Activated naive CD4-positive, alpha-beta T cell treated with anti-CD3 and anti-CD28 coated beads, Interleukin-2, amount 10 ng/mL, durations not matched to agents 7 days and 5 days (primary cell): ENCODE results near the gene ZHX3.

Source experiments
- CTCF ChIA-PET: fragments of 350-600 bp; sonication (Branson Sonifier 250); formaldehyde crosslinking; loops from one replicate; lab custom pipeline; 2021; ENCODE audit warnings: antibody characterized with exemption; lab: Charles Lee
- DNase-seq: peaks from one replicate; pipeline ENCODE4 v3.0.0-alpha.2; 2020
- H3K27ac Mint-ChIP-seq: one replicate; pipeline ENCODE4 v1.8.0; 2021; ENCODE audit warnings: mild to moderate bottlenecking, moderate library complexity, mixed read lengths
- H3K27me3 Mint-ChIP-seq: one replicate; pipeline ENCODE4 v1.8.0; 2021; ENCODE audit warnings: mild to moderate bottlenecking, mixed read lengths
- H3K36me3 Mint-ChIP-seq: one replicate; pipeline ENCODE4 v1.8.0; 2021; ENCODE audit warnings: mixed read lengths
- H3K4me1 Mint-ChIP-seq: one replicate; pipeline ENCODE4 v1.8.0; 2021; ENCODE audit warnings: mixed read lengths
- H3K4me3 Mint-ChIP-seq: one replicate; pipeline ENCODE4 v1.8.0; 2021; ENCODE audit warnings: mild to moderate bottlenecking, moderate library complexity, mixed read lengths
- H3K9me3 Mint-ChIP-seq: one replicate; pipeline ENCODE4 v1.8.0; 2021; ENCODE audit warnings: mixed read lengths

The ZHX3 gene

DNA sequence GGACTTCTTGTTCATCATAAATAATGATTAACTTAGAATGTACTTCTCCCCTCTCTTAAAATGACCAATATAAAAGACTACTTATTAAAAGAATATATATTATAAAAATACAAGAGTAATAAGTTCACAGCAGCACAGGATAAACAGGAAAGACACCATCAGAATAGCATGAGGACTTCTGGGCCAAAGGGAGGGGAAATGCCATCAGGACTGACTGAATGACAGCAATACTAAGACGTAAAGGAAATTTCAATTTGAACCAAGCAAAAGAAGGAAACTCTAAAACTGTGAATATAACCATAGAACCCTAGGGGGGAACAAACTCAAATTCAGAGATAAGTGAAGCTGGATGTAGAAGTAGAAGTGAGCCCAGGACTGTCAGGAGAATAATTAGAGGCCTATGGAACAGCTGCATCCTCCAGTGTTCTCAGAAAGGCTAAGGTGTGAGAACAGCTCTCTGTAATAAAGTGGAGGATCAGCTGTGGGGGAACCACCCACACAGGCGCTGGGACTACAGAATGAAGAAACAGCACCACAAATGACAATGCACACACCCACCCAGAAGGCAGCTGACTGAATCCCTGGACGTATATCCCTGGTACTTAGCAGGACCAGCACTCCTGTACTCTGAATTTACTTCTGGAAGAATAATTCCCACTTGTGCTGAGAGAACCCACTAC is 37.8 kb downstream of the ZHX3 start:
- no peak overlapping the region for H3K4me3 Mint-ChIP-seq
- no peaks in the 10 kb centered on the region for H3K36me3 Mint-ChIP-seq
- CTCF ChIA-PET, result no interaction called here
- DNase-seq, result no peak
- H3K4me1 Mint-ChIP-seq, result no peaks in the 10 kb centered on the region
- H3K27ac Mint-ChIP-seq, result no peak overlapping the region
- no peaks in the 10 kb centered on the region for H3K27me3 Mint-ChIP-seq
- no peaks in the 10 kb centered on the region for H3K9me3 Mint-ChIP-seq

DNA sequence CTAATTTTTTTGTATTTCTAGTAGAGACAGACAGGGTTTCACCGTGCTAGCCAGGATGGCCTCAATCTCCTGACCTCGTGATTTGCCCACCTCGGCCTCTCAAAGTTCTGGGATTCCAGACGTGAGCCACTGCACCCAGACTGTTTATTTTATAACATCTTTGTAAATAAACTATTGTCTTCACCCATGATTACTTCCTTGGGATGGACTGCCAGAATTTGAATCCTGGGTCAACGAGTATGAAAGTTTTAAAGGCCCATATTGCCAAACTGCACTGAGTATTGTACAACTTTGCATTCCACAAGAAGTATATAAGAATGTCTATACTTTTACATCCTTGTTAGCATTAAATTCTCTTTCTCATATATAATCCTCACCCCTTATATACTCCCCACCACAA is 38.6 kb downstream of the ZHX3 start:
- H3K36me3 Mint-ChIP-seq, result no peaks in the 10 kb centered on the region
- CTCF ChIA-PET, result no interaction called here
- no peak for DNase-seq
- no peak overlapping the region for H3K27ac Mint-ChIP-seq
- no peaks in the 10 kb centered on the region for H3K4me1 Mint-ChIP-seq
- no peaks in the 10 kb centered on the region for H3K27me3 Mint-ChIP-seq
- H3K4me3 Mint-ChIP-seq, result no peak overlapping the region
- no peaks in the 10 kb centered on the region for H3K9me3 Mint-ChIP-seq

DNA sequence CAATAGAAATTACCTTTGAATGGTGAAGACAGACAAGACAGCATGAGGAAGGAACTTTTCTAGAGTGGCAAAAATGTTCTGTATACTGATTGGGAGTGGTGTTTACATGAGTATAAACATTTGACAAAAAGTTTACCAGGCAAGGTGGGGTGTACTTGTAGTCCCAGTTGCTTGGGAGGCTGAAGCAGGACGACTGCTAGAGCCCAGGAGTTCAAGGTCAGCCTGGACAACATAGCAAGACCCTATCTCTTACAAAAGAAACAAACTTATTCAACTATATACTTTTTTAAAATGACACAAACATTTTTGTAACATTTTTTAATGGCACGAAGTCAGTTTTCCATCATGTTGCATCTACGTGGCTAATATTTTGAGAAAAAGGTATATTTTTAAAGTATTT is 40.5 kb downstream of the ZHX3 start:
- Mint-ChIP-seq H3K27me3 (no peaks in the 10 kb centered on the region), H3K4me1 (no peaks in the 10 kb centered on the region), H3K36me3 (no peaks in the 10 kb centered on the region), H3K9me3 (no peaks in the 10 kb centered on the region), H3K4me3 (no peak overlapping the region), H3K27ac (no peak overlapping the region)
- CTCF ChIA-PET, result no interaction called here
- DNase-seq, result no peak

DNA sequence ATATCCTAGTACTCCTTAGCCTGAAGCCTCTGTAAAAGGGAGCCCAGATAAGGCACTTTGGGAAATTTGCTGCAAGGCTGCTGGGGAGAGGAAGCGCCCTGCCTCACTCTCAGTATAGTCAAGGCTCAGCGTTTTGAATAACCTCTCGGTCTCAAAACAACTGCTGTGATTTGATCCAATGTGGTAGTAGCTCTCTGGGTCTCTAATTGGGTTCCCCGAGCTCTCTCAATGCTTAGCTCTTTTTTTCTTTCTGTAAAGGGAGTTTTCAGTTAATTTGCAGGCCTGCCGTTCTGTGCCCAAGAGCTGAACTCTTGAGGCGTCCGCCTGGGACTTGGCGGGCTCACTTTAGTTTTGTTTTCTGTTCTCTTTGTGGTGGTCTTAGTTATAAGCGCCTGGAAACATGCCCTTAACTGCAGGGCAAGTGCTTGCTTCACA is 41.2 kb downstream of the ZHX3 start:
- H3K4me3 Mint-ChIP-seq, result no peak overlapping the region
- H3K27ac Mint-ChIP-seq, result no peak overlapping the region
- H3K4me1 Mint-ChIP-seq, result no peaks in the 10 kb centered on the region
- H3K9me3 Mint-ChIP-seq, result no peaks in the 10 kb centered on the region
- H3K36me3 Mint-ChIP-seq, result no peaks in the 10 kb centered on the region
- DNase-seq, result no peak
- no peaks in the 10 kb centered on the region for H3K27me3 Mint-ChIP-seq
- CTCF ChIA-PET, result no interaction called here

DNA sequence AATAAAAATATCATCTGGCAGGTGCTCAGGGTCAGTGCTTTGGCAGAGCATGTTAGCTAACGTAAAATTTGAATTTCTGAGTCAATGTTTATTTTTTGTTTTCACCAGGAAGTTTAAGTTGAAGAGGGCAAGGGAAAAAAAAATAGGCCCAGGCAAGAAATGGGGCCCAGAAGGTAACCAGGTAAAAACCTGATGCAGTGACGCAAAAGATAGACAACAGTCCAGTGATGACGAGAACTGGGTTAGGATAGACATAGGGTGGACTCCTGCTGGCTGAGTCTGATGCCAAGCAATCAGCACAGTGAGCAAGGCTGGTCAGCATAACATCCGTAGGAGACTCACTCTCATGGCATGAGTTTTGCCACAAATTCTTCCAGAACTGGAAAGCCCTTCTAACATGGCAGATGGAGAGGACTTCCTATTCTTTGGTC is 42.2 kb downstream of the ZHX3 start:
- Mint-ChIP-seq H3K4me1 (no peaks in the 10 kb centered on the region), H3K9me3 (no peaks in the 10 kb centered on the region), H3K27ac (no peak overlapping the region), H3K27me3 (no peaks in the 10 kb centered on the region), H3K36me3 (no peaks in the 10 kb centered on the region), H3K4me3 (no peak overlapping the region)
- DNase-seq, result no peak
- CTCF ChIA-PET, result no interaction called here

DNA sequence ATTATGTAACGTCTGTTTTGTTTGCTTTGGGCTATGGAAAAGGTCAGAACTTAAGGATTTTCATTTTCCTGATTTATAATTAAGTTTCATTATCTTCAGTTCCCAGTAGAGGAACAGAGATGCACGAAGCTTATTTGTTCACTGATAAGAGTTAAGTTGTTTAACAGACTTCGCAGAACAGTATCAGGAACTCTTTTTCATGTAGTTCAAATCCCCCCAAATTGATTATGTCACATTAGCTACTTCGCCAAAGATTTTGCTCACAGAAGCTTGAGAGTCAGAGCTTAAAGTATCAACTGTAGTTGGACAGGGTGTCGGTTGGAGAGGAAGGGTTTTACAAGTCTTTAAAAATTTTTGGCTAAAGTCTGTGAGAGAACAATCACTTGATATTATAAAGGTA is 43.4 kb downstream of the ZHX3 start:
- Mint-ChIP-seq H3K27me3 (no peaks in the 10 kb centered on the region), H3K36me3 (no peaks in the 10 kb centered on the region), H3K4me3 (no peak overlapping the region), H3K4me1 (no peaks in the 10 kb centered on the region), H3K9me3 (no peaks in the 10 kb centered on the region), H3K27ac (no peak overlapping the region)
- CTCF ChIA-PET, result interaction anchor here (0.7 kb wide), 1 partner anchor 24 kb away, joined by 3 read pairs; no protein-coding TSS in a partner anchor
- no peak for DNase-seq

DNA sequence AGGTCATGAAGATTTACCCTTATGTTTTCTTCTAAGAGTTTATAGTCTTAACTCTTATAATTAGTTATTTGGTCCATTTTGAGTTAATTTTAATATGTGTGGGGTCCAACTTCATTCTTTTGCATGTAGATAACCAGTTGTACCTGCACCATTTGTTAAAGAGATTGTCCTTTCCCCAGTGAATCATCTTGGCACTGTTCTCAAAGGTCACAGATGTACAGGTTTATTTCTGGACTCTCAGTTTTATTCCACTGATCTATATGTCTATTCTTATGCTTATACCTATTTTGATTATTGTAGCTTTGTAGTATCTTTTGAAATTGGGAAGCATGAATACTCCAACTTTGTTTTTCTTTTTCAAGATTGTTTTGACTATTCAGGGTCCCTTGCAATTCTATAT is 44.1 kb downstream of the ZHX3 start:
- Mint-ChIP-seq H3K27me3 (no peaks in the 10 kb centered on the region), H3K36me3 (no peaks in the 10 kb centered on the region), H3K27ac (no peak overlapping the region), H3K4me3 (no peak overlapping the region), H3K9me3 (no peaks in the 10 kb centered on the region), H3K4me1 (no peaks in the 10 kb centered on the region)
- CTCF ChIA-PET, result no interaction called here
- no peak for DNase-seq

DNA sequence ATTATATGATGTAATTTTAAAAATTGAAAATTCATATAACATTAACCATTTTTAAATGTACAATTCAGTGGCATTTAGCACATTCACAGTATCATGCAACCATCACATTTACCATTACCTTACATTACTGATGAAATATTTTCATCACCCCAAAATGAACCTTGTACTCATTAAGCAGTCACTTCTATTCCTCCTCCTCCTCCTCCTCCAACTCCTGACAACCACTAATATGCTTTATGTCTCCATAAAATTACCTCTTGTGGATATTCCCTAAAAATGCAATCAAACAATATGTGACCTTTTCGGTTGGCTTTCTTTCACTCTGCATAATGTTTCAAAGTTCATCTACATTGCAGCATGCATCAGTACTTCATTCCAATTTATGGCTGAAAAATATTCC is 45.2 kb downstream of the ZHX3 start:
- CTCF ChIA-PET, result no interaction called here
- H3K27ac Mint-ChIP-seq, result no peak overlapping the region

DNA sequence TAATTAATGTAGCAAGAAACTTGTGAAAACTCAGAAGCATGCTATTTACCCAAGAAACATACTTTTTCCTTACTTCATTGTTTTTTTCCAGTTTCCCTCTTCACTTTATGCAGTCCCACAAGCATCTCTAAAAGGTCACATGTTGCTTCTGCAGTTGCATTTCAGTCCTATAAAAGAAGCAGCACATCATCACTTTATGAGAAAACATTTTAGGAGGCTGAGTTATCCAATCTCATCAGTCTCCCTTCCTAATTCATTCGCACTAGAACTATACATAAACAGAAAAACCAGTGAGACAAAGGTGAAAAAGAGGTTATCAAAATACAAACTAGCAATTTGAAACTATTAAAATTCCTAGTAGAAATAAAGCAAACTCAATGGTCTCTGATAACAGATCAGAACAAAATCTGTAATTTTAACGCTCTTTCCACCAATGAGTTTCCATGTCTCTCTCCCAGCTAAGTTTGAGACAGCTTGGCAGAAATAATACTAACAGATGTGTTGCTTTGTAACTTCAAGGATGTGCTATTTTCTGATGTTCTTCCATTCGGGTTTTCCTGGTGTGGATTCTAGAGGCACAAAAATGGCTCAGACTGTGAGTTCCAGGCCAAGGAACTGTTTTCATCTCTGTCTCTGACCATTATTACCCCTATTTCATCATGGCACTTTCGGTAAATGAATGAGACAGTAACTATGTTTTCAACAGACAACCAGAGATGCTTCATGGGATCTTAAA is 48.4 kb downstream of the ZHX3 start:
- H3K9me3 Mint-ChIP-seq, result no peaks in the 10 kb centered on the region
- no peaks in the 10 kb centered on the region for H3K27me3 Mint-ChIP-seq
- H3K4me1 Mint-ChIP-seq, result no peaks in the 10 kb centered on the region
- H3K36me3 Mint-ChIP-seq, result no peaks in the 10 kb centered on the region
- no peak overlapping the region for H3K27ac Mint-ChIP-seq
- no peak for DNase-seq
- H3K4me3 Mint-ChIP-seq, result no peak overlapping the region
- CTCF ChIA-PET, result no interaction called here

More for the DNA sequence above, 45.2 kb downstream of the ZHX3 start:
- H3K36me3 Mint-ChIP-seq, result no peaks in the 10 kb centered on the region
- no peaks in the 10 kb centered on the region for H3K4me1 Mint-ChIP-seq
- H3K4me3 Mint-ChIP-seq, result no peak overlapping the region
- H3K27me3 Mint-ChIP-seq, result no peaks in the 10 kb centered on the region
- H3K9me3 Mint-ChIP-seq, result no peaks in the 10 kb centered on the region
- no peak for DNase-seq

DNA sequence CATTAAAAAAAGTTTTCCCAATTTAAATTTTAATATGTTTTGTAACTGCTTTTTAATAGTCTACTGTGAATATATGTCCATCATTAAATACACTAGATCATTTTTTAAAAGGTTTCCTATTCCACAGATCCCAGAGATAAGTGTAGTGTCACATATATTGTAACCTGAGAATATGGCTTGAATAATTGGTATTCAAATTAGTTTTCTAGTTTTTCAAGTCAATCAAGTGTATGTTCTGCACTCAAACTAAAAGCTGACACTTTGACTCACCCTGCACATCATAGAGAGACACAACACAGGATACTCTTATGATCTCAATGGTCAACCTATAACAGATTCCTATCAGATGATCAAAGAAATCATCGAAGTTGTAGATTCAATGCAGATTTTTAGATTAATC is 49.1 kb downstream of the ZHX3 start:
- H3K9me3 Mint-ChIP-seq, result no peaks in the 10 kb centered on the region
- H3K27me3 Mint-ChIP-seq, result no peaks in the 10 kb centered on the region
- no peaks in the 10 kb centered on the region for H3K36me3 Mint-ChIP-seq
- CTCF ChIA-PET, result no interaction called here
- no peak overlapping the region for H3K27ac Mint-ChIP-seq
- H3K4me1 Mint-ChIP-seq, result no peaks in the 10 kb centered on the region
- DNase-seq, result no peak
- no peak overlapping the region for H3K4me3 Mint-ChIP-seq

DNA sequence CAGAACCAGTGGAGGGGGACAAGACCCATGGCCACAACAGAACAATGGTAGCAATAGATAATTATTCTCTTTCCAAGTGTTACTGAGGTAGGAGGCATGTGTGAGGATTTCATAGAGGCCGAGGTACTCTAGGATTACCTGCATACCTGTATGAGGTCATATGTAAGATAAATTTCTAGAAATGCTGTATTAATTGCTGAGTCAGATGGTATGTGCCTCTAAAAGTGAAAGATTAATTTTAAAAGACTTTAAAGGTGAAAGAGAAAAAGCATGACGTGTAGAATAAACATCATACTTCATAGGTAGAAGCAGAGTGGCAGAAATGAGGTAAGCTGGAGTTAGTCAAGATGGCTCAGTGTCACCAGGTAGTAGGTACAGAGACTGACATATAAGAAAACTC is 51.6 kb downstream of the ZHX3 start:
- Mint-ChIP-seq H3K27ac (no peak overlapping the region), H3K9me3 (no peaks in the 10 kb centered on the region), H3K36me3 (no peaks in the 10 kb centered on the region), H3K27me3 (no peaks in the 10 kb centered on the region), H3K4me1 (no peaks in the 10 kb centered on the region), H3K4me3 (no peak overlapping the region)
- no peak for DNase-seq
- CTCF ChIA-PET, result no interaction called here

DNA sequence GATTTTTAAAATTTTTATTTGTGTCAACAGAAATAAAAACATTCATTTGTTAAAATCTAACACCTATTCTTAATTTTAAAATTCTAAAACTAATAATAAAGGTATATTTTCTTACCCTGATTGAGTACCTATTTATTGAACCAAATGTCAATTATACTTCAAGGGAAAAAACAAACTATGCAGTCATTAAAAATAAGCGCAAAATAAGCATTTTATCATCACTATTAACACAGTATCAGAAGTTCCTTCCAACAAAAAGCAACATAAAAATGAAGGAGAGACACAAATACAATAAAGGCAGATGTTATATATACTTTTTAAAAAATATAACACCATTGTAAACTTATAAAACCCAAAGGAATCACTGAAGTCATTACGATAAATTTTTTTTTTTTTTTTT is 52.7 kb downstream of the ZHX3 start:
- Mint-ChIP-seq H3K27ac (no peak overlapping the region), H3K4me1 (no peaks in the 10 kb centered on the region), H3K27me3 (no peaks in the 10 kb centered on the region), H3K4me3 (no peak overlapping the region), H3K36me3 (no peaks in the 10 kb centered on the region), H3K9me3 (no peaks in the 10 kb centered on the region)
- no peak for DNase-seq
- CTCF ChIA-PET, result no interaction called here

DNA sequence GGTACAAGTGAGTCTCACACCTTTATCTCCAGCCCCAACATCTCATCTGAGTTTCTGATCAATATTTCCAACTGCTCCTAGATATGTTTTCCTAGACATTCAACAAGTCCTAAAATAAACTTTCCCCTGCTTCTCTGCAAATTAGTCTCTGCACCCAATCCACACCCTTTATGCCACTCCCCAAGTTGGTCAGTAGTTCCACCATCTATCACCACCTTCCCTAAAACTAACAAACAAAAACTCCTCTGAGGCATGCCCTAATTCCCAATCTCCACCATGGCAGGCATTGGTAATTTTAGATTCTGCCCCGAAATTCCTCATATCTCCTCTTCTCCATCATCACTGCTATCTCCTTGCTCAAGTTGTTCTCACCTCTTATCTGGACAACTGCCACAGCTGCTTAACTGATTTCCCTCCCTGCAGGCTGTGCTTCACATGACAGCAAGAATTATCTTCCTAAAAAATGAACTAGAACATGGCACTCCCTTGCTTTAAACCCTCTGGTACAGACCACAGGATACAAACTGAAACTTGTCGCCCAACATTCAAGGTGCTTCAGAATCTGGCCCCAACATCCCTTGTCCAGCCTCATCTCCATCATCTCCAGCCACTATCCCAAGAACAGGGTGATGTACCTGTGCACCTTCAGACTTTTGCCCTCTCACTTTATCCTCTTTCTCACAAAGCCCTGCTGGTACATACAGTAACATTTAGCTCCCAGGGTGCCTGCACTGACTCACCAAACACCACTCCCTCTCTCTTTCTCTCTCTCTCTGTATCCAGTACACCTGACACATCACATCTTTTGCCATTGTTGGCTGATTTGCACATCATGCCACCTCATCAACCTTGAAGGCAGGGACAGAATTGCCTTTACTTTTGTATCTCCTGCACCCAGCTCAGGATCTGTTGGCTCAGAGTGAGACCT is 55.5 kb downstream of the ZHX3 start:
- Mint-ChIP-seq H3K27me3 (no peaks in the 10 kb centered on the region), H3K4me1 (no peaks in the 10 kb centered on the region), H3K36me3 (no peaks in the 10 kb centered on the region), H3K9me3 (no peaks in the 10 kb centered on the region), H3K4me3 (no peak overlapping the region), H3K27ac (no peak overlapping the region)
- DNase-seq, result no peak
- CTCF ChIA-PET, result interaction anchor here (0.5 kb wide), 1 partner anchor 20 kb away, joined by 3 read pairs; no protein-coding TSS in a partner anchor

DNA sequence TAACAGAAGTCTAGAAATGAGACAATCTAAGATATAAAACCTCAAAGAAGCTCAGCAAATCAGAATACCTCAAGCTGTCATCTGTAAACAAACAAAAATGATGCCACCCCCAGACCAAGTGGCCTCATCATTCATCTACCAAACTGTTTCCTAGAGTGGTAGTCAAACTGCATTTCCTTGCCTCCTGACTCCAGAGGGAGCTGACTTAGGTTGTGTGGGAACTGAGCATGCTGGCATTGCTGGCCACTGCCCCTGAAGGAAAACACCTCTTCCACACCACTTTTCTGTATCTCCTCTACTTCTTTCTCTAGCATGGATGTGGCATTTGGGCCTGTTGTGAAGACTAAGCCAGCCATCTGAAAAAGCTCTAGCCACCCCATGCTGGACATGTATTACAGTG is 56.3 kb downstream of the ZHX3 start:
- DNase-seq, result no peak
- Mint-ChIP-seq H3K27me3 (no peaks in the 10 kb centered on the region), H3K36me3 (no peaks in the 10 kb centered on the region), H3K4me3 (no peak overlapping the region), H3K27ac (no peak overlapping the region), H3K4me1 (no peaks in the 10 kb centered on the region), H3K9me3 (no peaks in the 10 kb centered on the region)
- CTCF ChIA-PET, result no interaction called here
